CD4-positive, CD25-positive, alpha-beta regulatory T cell (primary cell): Measurements from ENCODE around the gene DTYMK. TPM values are rescaled to one million over a fixed set of nuclear protein-coding genes. Genes with fewer than 3 reads are reported as not detected.

Experiments used
- ATAC-seq, 2 donors: fragments of 150-1000 bp; cut with Tn5 transposase; one replicate each; pipeline ENCODE4 v1.10.0; 2021; ENCODE audit warnings: low read depth in 2 of 2, moderate number of reproducible peaks in 2 of 2, moderate library complexity in 1 of 2
- DNase-seq, 3 donors: peaks; one replicate each; pipeline versions ENCODE4 v3.0.0 to v3.0.0-alpha.2; 2012 to 2022; ENCODE audit warnings: mixed read lengths in 1 of 3
- H3K27ac ChIP-seq: one replicate; pipeline ENCODE4 v1.7.0; 2013; ENCODE audit warnings: mild to moderate bottlenecking, low read length; ENCODE audit not compliant: insufficient read depth, poor library complexity, severe bottlenecking
- H3K27me3 ChIP-seq: one replicate; pipeline ENCODE4 v1.7.0; 2013; ENCODE audit warnings: low read length; ENCODE audit not compliant: control insufficient read depth, insufficient read depth
- H3K36me3 ChIP-seq: one replicate; pipeline ENCODE4 v1.7.0; 2013; ENCODE audit warnings: mild to moderate bottlenecking, low read length, moderate library complexity; ENCODE audit not compliant: control insufficient read depth, insufficient read depth
- H3K4me1 ChIP-seq: 2 replicates; pipeline ENCODE4 v1.7.0; 2013; ENCODE audit warnings: mild to moderate bottlenecking, low read length; ENCODE audit not compliant: insufficient read depth, control insufficient read depth, poor library complexity, severe bottlenecking
- H3K4me3 ChIP-seq: one replicate; pipeline ENCODE4 v1.7.0; 2013; ENCODE audit warnings: low read depth, mild to moderate bottlenecking, low read length, moderate library complexity
- H3K9me3 ChIP-seq, 2 experiments: 1 replicate in 1 of 2; 2 replicates in 1 of 2; pipeline ENCODE4 v1.7.0; 2013; ENCODE audit warnings: low read length in 2 of 2, mild to moderate bottlenecking in 1 of 2, moderate library complexity in 1 of 2; ENCODE audit not compliant: control insufficient read depth in 2 of 2
- H3K27ac Mint-ChIP-seq, 3 donors: one replicate each; pipeline ENCODE4 v1.8.0; 2020 to 2022; ENCODE audit warnings: mild to moderate bottlenecking in 3 of 3, mixed read lengths in 3 of 3, moderate library complexity in 2 of 3
- H3K27me3 Mint-ChIP-seq: one replicate; pipeline ENCODE4 v1.8.0; 2022; ENCODE audit warnings: mild to moderate bottlenecking, mixed read lengths
- H3K36me3 Mint-ChIP-seq: one replicate; pipeline ENCODE4 v1.8.0; 2020; ENCODE audit warnings: mixed read lengths
- H3K4me1 Mint-ChIP-seq, 4 donors: one replicate each; pipeline ENCODE4 v1.8.0; 2020 to 2022; ENCODE audit warnings: mixed read lengths in 4 of 4, mild to moderate bottlenecking in 1 of 4
- H3K4me3 Mint-ChIP-seq, 4 donors: one replicate each; pipeline ENCODE4 v1.8.0; 2020 to 2022; ENCODE audit warnings: mild to moderate bottlenecking in 4 of 4, mixed read lengths in 4 of 4, moderate library complexity in 3 of 4
- H3K9me3 Mint-ChIP-seq, 7 donors: one replicate each; pipeline ENCODE4 v1.8.0; 2020 to 2022; ENCODE audit warnings: mixed read lengths in 7 of 7, mild to moderate bottlenecking in 3 of 7, moderate library complexity in 2 of 7
- polyA plus RNA-seq, 4 donors: library from polyadenylated mRNA; unstranded; fragments of 300-500 nt; fragmentation: Illumina TruSeq; gene quantifications; one replicate each; pipeline ENCODE4 v1.2.3, GENCODE V29; 2021
- total RNA-seq: library from RNA; stranded (reverse); gene quantifications from one replicate; pipeline ENCODE4 v1.2.3, GENCODE V29; 2022

The DTYMK gene
- total and polyA plus RNA-seq, 5 donors from 2014 or later = 13.1 to 45.6 (median 38.3) TPM

GRCh38 chr2:241659150-241659739, 27.4 kb downstream of the DTYMK start:
- DNase-seq (peak in 2 of 3 donors; percentile 35 to 71), ATAC-seq (no peak)
- H3K27ac Mint-ChIP-seq = no peak overlapping the region
- no peaks in the 10 kb centered on the region for H3K4me1 ChIP-seq
- no peak overlapping the region for H3K27ac ChIP-seq
- peaks cover 41% of the 10 kb centered on the region for H3K36me3 Mint-ChIP-seq
- no peaks in the 10 kb centered on the region for H3K4me1 Mint-ChIP-seq
- peaks cover 47% of the 10 kb centered on the region for H3K36me3 ChIP-seq
- no peak overlapping the region for H3K4me3 Mint-ChIP-seq
- no peaks in the 10 kb centered on the region for H3K9me3 ChIP-seq
- H3K9me3 Mint-ChIP-seq = no peaks in the 10 kb centered on the region
- no peak overlapping the region for H3K4me3 ChIP-seq
- no peaks in the 10 kb centered on the region for H3K27me3 ChIP-seq
- no peaks in the 10 kb centered on the region for H3K27me3 Mint-ChIP-seq

- H3K9me3 Mint-ChIP-seq = no peaks in the 10 kb centered on the region
- no peak overlapping the region for H3K4me3 Mint-ChIP-seq
- Histone ChIP-seq H3K36me3 (peaks cover 51% of the 10 kb centered on the region), H3K27ac (no peak overlapping the region), H3K27me3 (no peaks in the 10 kb centered on the region), H3K9me3 (no peaks in the 10 kb centered on the region), H3K4me1 (no peaks in the 10 kb centered on the region), H3K4me3 (no peak overlapping the region)
- H3K27me3 Mint-ChIP-seq = no peaks in the 10 kb centered on the region
- no peaks in the 10 kb centered on the region for H3K4me1 Mint-ChIP-seq
- ATAC-seq (no peak), DNase-seq (no peak)
- H3K27ac Mint-ChIP-seq = no peak overlapping the region
- peaks cover 41% of the 10 kb centered on the region for H3K36me3 Mint-ChIP-seq
These were observed 28.3 kb downstream of the DTYMK start for GRCh38 chr2:241658296-241658695.

- H3K9me3 Mint-ChIP-seq = no peaks in the 10 kb centered on the region
- Histone ChIP-seq H3K27me3 (no peaks in the 10 kb centered on the region), H3K27ac (no peak overlapping the region), H3K4me3 (no peak overlapping the region), H3K4me1 (no peaks in the 10 kb centered on the region), H3K36me3 (peaks cover 56% of the 10 kb centered on the region), H3K9me3 (no peaks in the 10 kb centered on the region)
- no peak for ATAC-seq
- DNase-seq = no peak
- H3K36me3 Mint-ChIP-seq = peaks cover 41% of the 10 kb centered on the region
- no peak overlapping the region for H3K4me3 Mint-ChIP-seq
- H3K4me1 Mint-ChIP-seq = no peaks in the 10 kb centered on the region
- no peaks in the 10 kb centered on the region for H3K27me3 Mint-ChIP-seq
- no peak overlapping the region for H3K27ac Mint-ChIP-seq
These were observed 28.8 kb downstream of the DTYMK start for GRCh38 chr2:241657786-241658254.

GRCh38 chr2:241656190-241656741, 30.3 kb downstream of the DTYMK start:
- no peak overlapping the region for H3K27ac ChIP-seq
- peaks cover 0 to 5% (median 0%) of the 10 kb centered on the region in 4 donors for H3K4me1 Mint-ChIP-seq
- DNase-seq = no peak
- H3K27me3 ChIP-seq = no peaks in the 10 kb centered on the region
- H3K9me3 Mint-ChIP-seq = no peaks in the 10 kb centered on the region
- peaks cover 33% of the 10 kb centered on the region for H3K36me3 Mint-ChIP-seq
- H3K27ac Mint-ChIP-seq = no peak overlapping the region
- H3K27me3 Mint-ChIP-seq = no peaks in the 10 kb centered on the region
- H3K4me1 ChIP-seq = no peaks in the 10 kb centered on the region
- H3K4me3 ChIP-seq = no peak overlapping the region
- no peak for ATAC-seq
- no peak overlapping the region for H3K4me3 Mint-ChIP-seq
- peaks cover 68% of the 10 kb centered on the region for H3K36me3 ChIP-seq
- H3K9me3 ChIP-seq = no peaks in the 10 kb centered on the region

- Mint-ChIP-seq H3K27ac (no peak overlapping the region), H3K4me1 (peaks cover 0 to 10% (median 2%) of the 10 kb centered on the region in 4 donors), H3K9me3 (no peaks in the 10 kb centered on the region), H3K27me3 (no peaks in the 10 kb centered on the region), H3K36me3 (peaks cover 33% of the 10 kb centered on the region), H3K4me3 (no peak overlapping the region)
- no peak for DNase-seq
- no peak overlapping the region for H3K27ac ChIP-seq
- H3K4me1 ChIP-seq = no peaks in the 10 kb centered on the region
- no peaks in the 10 kb centered on the region for H3K27me3 ChIP-seq
- no peak overlapping the region for H3K4me3 ChIP-seq
- no peak for ATAC-seq
- peaks cover 70% of the 10 kb centered on the region for H3K36me3 ChIP-seq
- H3K9me3 ChIP-seq = no peaks in the 10 kb centered on the region
These were observed 31.0 kb downstream of the DTYMK start for GRCh38 chr2:241655516-241656189.

GRCh38 chr2:241654551-241654950, 32.1 kb downstream of the DTYMK start:
- Histone ChIP-seq H3K27me3 (no peaks in the 10 kb centered on the region), H3K4me1 (no peaks in the 10 kb centered on the region), H3K27ac (no peak overlapping the region), H3K36me3 (peaks cover 62% of the 10 kb centered on the region), H3K4me3 (no peak overlapping the region), H3K9me3 (no peaks in the 10 kb centered on the region)
- H3K4me3 Mint-ChIP-seq = no peak overlapping the region
- peaks cover 0 to 10% (median 2%) of the 10 kb centered on the region in 4 donors for H3K4me1 Mint-ChIP-seq
- DNase-seq (no peak), ATAC-seq (no peak)
- no peak overlapping the region for H3K27ac Mint-ChIP-seq
- no peaks in the 10 kb centered on the region for H3K27me3 Mint-ChIP-seq
- H3K9me3 Mint-ChIP-seq = no peaks in the 10 kb centered on the region
- peaks cover 26% of the 10 kb centered on the region for H3K36me3 Mint-ChIP-seq

- DNase-seq (no peak), ATAC-seq (no peak)
- Mint-ChIP-seq H3K27ac (no peak overlapping the region), H3K36me3 (peaks cover 19% of the 10 kb centered on the region), H3K4me1 (peaks cover 5 to 12% (median 8%) of the 10 kb centered on the region in 4 donors), H3K9me3 (no peaks in the 10 kb centered on the region), H3K4me3 (no peak overlapping the region), H3K27me3 (no peaks in the 10 kb centered on the region)
- H3K9me3 ChIP-seq = no peaks in the 10 kb centered on the region
- H3K4me1 ChIP-seq = no peaks in the 10 kb centered on the region
- no peak overlapping the region for H3K4me3 ChIP-seq
- no peak overlapping the region for H3K27ac ChIP-seq
- no peaks in the 10 kb centered on the region for H3K27me3 ChIP-seq
- peaks cover 51% of the 10 kb centered on the region for H3K36me3 ChIP-seq
These were observed 33.3 kb downstream of the DTYMK start for GRCh38 chr2:241653210-241653750.
